ENCODE results near the gene PDZRN3. TPM values are rescaled to one million over a fixed set of nuclear protein-coding genes. Genes with fewer than 3 reads are reported as not detected.

The PDZRN3 gene
- total RNA-seq = 12.3 and 114 TPM in 2 replicates

DNA sequence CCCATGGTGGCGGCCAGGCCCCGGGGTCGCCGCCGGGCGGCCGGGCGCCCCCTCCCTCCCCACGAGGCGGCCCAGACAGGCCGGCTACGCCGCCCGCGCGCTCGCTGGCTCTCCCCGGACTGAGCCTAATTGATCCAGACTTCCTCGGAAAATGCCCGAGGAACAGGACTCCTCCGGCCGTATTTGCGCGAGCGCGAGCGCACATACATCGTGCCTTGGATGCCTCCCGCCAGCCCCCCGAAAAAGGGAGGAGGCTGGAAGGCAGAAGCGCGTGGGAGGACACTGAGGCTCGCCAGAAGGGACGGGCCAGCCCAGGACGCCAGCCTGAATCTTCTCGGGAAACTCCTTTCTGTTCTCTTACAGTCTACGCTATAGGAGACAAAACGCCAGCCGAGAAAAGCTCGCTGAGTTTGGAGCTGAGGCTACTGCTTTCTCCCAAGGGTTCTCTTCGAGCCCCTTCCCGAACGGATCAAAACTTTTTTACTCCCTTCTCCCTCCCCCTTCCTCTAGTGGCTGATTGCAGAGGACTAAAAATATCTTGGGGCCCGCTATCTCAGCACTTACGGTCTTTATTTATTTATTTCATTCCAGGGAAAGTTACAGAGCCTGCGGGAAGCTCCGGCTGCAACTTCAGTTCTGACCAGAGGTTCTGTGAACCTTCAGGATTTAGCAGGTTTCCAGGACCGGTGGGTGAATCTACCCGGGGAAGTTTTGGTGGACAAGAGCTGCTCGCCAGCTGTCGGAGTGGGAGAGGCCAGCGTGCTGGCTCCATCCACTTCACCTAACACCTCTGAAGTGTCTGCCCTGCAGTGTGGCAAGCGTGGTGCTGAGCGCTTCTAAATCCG lies at the start of gene PDZRN3:
Gene PDZRN3 (minus strand): TSS at position 121 of the 845 bp plus-strand sequence.

Measured in smooth muscle cell of the umbilical artery (primary cell).